Stimulated activated CD4-positive, alpha-beta T cell treated with anti-CD3 and anti-CD28 coated beads, Interleukin-15, amount 100 ng/mL, for 1 hour (primary cell): Measurements from ENCODE around the gene HOXB9.

ENCODE experiments used
- DNase-seq, 2 donors: peaks; one replicate each; pipeline ENCODE4 v3.0.0-alpha.2; 2020; ENCODE audit warnings: low read depth in 1 of 2, low spot score in 1 of 2

Gene HOXB9

GRCh38 chr17:48626245-48627117 lies at the start of gene HOXB9:
HOXB9 (minus strand) TSS chr17:48626358; CDS start chr17:48626269, 89 bp downstream.
- DNase-seq: peak in 1 of 2 donors; percentile 46

DNA sequence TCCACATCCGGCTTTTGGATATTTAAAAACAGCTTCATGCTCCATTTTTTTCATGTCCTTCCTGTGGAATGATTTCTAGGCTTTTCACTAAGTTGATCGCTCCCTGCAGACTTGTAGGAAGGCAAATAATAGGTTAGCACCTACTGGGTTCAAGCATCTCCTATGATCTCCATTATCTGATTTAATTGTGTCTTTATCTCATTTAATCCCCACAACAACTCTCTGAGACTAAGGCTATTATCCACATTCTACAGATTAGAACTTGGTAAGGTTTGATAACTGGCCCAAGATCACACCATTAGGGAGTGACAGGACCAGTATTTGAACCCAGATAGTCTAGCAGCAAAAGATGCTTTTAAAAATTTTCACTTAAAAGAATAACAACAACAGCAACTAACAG lies 46.2 kb upstream of the HOXB9 start:
- no peak for DNase-seq

- DNase-seq: peak; percentile 51 to 53
These were observed 45.6 kb upstream of the HOXB9 start for GRCh38 chr17:48671697-48672171.

GRCh38 chr17:48663134-48663924 lies 37.2 kb upstream of the HOXB9 start:
- DNase-seq: no peak

DNA sequence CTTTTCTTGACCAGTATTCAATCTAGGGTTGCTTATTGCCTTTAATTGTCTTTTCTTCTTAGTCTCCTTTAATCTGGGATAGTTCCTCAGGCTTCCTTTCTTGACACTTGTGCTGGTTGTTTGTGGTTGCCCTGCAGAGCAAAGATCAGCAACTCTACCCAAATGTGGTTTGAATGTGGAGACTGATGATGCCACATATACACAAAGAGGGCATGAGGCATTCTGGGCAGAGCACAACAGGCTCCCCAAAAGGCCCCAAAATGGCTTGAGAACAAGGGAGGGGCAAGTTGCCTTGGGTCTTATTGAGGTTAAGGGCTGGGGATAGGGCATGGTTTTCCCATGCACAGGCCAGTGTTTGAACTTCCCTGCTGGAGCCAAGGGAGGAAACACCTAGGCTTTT lies 29.8 kb upstream of the HOXB9 start:
- no peak for DNase-seq

- DNase-seq: no peak
These were observed 23.6 kb upstream of the HOXB9 start for GRCh38 chr17:48649741-48650140.

DNA sequence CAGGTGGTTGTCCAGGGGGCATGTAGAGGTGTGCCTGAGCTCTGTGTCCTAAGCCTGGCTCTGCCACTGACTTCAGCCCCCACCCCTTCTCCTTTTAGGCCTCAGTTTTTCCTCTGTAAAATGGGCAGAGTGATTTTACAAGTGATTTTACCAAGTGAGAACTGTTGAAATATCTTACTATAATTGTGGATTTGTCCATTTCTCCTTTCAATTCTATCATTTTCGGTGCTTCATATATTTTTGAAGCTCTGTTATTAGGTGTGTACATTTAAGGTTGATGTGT lies 21.7 kb upstream of the HOXB9 start:
- DNase-seq: no peak

GRCh38 chr17:48647103-48647962 lies 21.2 kb upstream of the HOXB9 start:
- DNase-seq: no peak

DNA sequence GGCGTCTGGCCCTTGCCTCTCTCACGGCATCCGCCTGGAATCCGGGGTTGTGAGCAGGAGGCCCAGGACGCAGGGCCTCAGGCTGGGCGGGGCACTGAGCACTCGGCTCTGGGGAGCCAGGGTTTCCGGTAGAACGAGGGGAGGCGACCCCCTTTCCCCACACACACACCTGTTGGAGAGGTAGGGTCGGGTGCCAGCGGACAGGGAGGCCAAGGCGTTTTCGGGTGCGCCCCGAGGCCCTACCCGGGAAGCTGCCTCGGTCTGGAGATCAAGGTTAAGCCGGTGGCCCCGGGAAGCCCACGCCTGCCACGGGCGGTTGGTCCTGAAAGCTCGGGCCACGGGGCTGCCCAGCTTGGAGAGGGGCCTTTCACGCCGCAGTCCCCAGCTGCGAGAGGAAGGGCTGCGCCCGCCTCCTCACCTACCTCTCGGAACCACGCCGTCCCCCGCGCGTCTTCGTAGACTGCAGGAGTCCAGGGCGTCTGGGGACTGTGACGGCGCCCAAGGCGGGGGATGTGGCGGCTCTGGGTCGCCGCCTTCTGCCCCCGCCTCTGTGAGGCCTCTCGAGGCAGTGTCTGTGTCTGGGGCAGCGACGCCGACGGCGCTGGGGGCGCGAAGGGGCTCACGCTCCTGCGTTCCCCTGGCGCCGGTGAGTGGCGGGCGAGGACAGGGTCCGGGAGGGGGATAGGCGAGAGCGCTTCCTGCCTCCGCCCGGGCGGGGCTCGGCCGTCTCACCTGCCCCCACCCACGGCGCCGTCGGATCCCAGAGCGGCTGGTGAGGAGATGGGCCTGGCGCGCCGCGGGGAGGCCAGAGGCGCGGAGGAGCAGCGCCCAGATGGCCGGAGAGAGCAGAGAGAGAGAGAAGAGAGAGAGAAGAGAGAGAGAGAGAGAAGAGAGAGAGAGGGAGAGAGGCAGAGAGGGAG lies 20.3 kb upstream of the HOXB9 start:
- no peak for DNase-seq

DNA sequence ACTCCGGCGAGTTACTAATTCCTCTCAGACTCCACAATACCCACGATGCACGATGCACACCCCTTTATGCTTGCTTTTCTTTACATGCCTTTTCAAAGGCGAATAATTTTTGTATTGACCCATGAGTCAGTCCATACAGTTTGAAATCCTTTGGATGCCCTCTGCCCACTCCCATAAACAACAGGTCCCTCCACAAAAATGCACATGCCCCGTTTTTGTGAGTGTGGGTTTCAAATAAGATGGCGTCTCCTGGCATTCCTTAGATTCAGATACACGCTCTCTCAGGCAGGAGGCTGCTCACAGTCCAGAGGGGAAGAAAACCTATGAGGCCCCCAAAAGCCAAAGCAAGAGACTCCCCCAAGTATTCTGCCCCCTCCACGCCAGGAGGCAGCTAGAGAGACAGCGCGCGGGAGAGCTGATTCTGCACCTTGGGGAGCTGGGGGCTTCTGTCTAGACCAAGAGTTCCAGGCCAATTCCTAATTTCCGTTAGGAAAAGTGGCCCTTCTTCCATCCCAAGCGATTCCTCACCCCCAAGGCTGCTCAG lies 19.6 kb upstream of the HOXB9 start:
- DNase-seq: no peak

DNA sequence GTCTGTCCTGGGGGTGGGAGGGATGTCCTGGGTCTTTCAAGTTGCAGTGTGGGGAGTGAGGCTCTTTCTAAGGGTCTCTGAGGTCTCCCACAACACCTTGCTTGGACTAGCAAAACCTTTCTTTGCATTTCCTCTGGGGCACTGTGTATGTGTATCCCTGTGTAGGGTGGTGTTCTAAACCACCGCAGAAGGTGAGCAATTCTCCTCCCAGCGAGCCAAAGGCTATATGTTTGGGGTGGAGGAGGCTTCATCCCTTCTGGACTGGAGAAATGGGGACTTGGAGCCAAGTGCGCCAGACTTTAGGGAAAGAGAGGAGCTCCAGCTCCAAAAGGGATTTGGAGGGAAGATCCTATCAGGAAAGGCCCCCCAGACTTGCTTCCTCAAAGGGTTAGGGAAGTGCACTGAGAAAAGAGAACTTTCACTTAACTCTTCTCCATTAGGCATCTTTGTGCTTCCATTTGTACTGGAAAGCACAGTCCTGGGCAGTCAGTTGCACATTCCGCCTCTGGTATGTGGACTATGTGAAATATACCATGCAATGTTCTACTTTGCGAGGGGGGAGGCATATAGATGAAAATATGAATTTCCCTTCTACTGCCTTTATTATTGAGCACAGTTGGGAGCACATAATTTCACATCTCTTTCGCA lies 18.9 kb upstream of the HOXB9 start:
- no peak for DNase-seq

GRCh38 chr17:48644159-48644558 lies 18.0 kb upstream of the HOXB9 start:
- no peak for DNase-seq

- DNase-seq: no peak
These were observed 17.5 kb upstream of the HOXB9 start for GRCh38 chr17:48643697-48644012.

DNA sequence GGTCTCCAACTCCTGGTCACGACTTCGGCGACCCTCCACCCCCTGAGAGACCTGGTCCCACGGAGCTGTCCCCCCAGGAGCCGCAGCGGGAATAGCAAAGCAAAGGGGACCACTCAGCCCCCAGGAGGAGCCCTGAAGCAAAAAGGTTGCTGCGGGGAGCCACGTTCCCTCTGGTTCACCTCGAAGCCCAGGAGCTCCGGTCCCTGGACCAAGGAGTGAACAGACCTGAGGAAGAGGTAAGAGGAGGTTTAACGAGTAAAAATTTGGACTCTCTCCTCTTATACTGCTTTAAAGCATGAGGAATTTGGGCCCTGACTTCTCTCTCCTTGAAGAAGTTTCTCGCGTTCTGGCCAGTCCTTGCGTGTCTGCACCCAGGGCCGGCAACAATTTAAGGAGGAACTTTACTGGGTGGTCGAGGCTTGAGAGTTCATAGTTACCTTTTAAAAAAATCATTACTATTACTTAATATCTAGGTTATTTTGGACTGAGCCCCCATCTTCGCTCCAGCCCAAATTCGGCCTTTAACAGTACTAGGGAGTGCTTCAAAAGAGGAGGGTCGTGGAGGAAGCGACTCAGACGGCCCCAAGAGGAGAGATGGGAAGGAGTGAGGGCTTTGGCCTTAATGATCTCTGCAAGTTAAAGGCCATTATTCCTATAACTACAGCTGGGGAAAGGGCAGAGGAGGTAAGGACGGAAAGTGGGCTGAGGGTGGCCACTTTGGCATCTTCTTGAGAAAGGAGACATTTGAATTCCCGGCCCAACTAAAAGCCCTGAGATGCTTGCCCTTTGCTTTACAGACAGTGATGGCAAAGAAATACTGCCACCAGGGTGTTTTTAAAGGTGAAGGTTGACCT lies 16.9 kb upstream of the HOXB9 start:
- no peak for DNase-seq

- no peak for DNase-seq
These were observed 16.1 kb upstream of the HOXB9 start for GRCh38 chr17:48642059-48642842.

- DNase-seq: no peak
These were observed 15.4 kb upstream of the HOXB9 start for GRCh38 chr17:48641541-48642058.

DNA sequence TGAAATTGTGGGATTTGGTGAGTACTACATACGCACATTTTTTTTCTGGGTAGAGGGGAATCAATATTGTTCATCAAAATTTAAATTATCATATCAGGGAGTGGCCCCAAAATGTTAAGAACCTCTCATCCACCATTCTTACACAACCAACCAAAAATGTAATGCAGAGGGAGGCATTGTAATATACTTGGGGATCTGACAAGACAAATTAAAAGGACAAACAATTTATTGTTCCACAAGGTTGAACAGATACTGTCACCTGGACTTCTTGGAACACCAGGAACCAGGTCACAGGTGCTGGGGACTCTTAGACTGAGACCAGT lies 14.7 kb upstream of the HOXB9 start:
- no peak for DNase-seq
